Measurements from ENCODE around the gene SEC22C.
"Not testable (repeated sequence)": the region's sequence is repeated elsewhere in the genome, so short reads cannot be mapped to it uniquely, and the experiment has no call there.

Gene SEC22C

DNA sequence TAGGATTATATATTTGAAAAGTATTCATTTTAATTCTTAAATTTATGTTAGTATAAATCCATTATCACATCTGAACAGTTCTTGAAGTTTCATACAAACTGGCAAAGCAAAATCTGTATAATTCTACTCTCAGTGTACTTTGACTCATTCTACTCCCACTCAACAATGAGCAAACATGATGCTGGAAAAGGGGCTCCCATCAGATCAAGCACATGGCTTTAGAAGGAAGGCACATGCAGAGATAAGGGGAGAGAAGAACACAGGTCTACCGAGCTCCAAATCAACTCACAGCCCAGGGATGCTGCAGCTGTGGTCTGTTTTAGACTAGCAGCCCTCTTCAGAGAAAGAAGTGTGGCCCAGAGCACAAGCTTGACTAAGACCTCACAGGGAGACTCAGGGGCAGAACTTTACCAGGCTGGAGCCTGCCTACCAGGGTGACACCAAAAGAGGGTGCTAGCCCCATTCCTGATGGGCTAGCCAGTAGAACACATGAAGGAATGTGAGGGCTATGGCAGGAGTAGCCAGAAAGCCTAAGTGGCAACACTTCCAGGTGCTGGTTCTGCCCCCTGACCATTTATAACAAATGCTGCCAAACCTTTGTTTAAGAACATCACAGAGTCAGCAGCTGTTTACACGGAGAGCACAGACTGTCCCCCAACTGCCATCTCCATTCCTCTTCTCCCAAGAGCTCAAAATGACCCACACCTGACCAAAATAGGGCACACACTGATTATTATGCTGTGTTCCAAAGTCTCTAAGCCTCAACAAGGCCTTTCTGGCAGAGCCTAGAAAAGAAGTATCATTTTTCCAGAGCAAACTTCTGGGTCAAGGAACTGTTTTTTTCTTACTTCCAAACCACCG is 19.5 kb downstream of the SEC22C start:
- peak overlapping the region; percentile 30 to 39 for H3K27ac Mint-ChIP-seq
- ATAC-seq (replicated peaks) (no peak), DNase-seq (no peak)
- peaks cover 3 to 7% of the 10 kb centered on the region in 2 donors for H3K4me1 Mint-ChIP-seq (ENCODE audit: low read depth in 2 of 2)
- H3K27me3 Mint-ChIP-seq, result no peaks in the 10 kb centered on the region
- peaks cover 59% of the 10 kb centered on the region for H3K36me3 Mint-ChIP-seq (ENCODE audit: insufficient read depth)
- no peak overlapping the region for H3K4me3 Mint-ChIP-seq
- no peaks in the 10 kb centered on the region for H3K9me3 Mint-ChIP-seq

DNA sequence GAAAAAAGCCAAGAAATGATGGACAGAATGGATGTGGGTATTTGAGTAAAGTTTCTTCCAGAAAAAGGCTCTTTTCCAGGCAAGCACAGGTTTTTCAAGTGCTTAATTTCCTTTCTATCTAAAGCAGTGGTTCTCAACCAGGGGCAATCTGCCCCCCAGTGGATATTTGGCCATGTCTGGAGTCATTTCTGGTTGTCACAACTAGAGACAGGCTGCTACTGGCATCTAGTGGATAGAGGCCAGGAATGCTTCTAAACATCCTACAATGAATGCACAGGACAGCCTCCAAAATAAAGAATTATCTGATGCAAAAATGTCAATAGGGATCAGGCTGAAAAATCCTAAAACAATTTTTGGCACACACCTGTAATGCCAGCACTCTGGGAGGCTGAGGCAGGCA is 23.9 kb downstream of the SEC22C start:
- Mint-ChIP-seq H3K9me3 (no peaks in the 10 kb centered on the region), H3K27ac (peak overlapping the region in 1 of 2 donors; percentile 38), H3K4me1 (ENCODE audit: low read depth in 2 of 2) (peaks cover 24 to 32% of the 10 kb centered on the region in 2 donors), H3K27me3 (no peaks in the 10 kb centered on the region), H3K36me3 (ENCODE audit: insufficient read depth) (peaks cover 48% of the 10 kb centered on the region), H3K4me3 (no peak overlapping the region)
- DNase-seq (peak in 2 of 3 experiments; percentile 14 to 27), ATAC-seq (replicated peaks) (no peak)

DNA sequence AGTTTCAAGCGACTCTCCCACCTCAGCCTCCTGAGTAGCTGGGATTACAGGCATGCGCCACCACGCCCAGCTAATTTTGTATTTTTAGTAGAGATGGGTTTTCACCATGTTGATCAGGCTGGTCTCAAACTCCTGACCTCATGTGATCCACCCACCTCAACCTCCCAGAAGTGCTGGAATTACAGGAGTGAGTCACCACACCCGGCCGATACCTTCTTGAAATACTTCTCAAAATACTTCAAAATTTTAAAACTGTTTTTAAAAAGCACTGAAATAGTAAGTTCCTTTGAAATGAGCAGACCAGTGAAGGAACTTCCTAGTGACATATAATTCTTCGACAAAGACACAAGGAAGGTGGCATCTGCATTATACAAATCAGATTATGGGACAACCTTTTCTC is 24.9 kb downstream of the SEC22C start:
- not testable (repeated sequence) for DNase-seq; ATAC-seq (replicated peaks); H3K9me3 Mint-ChIP-seq; H3K27me3 Mint-ChIP-seq
- peaks cover 24 to 34% of the 10 kb centered on the region in 2 donors for H3K4me1 Mint-ChIP-seq (ENCODE audit: low read depth in 2 of 2)
- peak overlapping the region; percentile 58 to 66 for H3K4me3 Mint-ChIP-seq
- H3K36me3 Mint-ChIP-seq (ENCODE audit: insufficient read depth), result peaks cover 55% of the 10 kb centered on the region
- peak overlapping the region; percentile 90 to 97 for H3K27ac Mint-ChIP-seq

DNA sequence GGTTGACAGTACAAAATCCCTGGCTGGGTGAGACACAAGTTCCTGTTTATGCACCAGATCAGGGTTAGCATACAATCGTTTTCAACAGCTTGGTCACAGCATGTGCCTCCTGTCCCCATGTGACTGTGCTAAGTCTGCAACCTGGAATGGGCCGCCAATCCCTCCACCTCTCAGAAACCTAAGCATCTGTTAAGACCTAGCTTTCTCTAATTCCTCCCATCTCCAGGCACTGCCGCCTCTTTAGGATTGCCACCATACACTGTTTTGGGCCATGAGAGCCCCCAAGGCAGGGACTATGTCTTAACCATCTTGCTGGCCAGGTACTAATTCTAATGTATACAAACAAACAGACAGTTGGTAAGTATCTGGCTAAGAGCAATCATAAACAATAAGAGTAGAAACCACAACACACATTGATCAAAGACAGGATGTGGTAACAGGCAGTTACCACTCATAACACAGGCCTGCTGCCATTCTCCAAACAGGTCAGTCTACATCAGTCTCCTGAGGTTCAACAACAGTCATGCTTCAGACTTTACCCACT is 25.6 kb downstream of the SEC22C start:
- DNase-seq (peak; percentile 40 to 58 (median 45)), ATAC-seq (replicated peaks) (peak; percentile 91)
- H3K9me3 Mint-ChIP-seq, result no peaks in the 10 kb centered on the region
- H3K27me3 Mint-ChIP-seq, result no peaks in the 10 kb centered on the region
- H3K27ac Mint-ChIP-seq, result peak overlapping the region; percentile 90 to 97
- H3K4me1 Mint-ChIP-seq (ENCODE audit: low read depth in 2 of 2), result peaks cover 24 to 34% of the 10 kb centered on the region in 2 donors
- peak overlapping the region; percentile 58 to 66 for H3K4me3 Mint-ChIP-seq
- peaks cover 57% of the 10 kb centered on the region for H3K36me3 Mint-ChIP-seq (ENCODE audit: insufficient read depth)

DNA sequence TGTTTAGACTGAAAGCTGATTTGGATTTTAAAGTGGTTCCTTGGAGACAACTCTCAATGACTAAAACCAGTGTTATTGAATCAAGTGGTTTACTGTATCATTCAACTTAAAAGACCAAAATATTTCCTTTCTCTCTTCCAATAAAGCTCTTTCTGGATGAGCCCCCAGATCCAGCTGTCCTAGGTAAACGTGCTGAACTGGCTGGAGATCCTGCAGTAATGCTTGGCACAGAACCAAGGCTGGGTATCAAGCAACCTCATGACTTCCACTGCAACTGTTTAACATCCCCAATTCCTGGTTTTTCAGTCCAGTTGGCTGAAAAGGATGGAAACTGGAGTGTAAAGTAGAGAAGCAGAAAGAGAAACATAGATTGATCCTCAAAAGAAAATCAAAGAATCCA is 28.9 kb downstream of the SEC22C start:
- no peak for ATAC-seq (replicated peaks)
- Mint-ChIP-seq H3K27me3 (no peaks in the 10 kb centered on the region), H3K36me3 (ENCODE audit: insufficient read depth) (peaks cover 49% of the 10 kb centered on the region), H3K4me3 (no peak overlapping the region), H3K9me3 (no peaks in the 10 kb centered on the region), H3K27ac (peak overlapping the region; percentile 20 to 74), H3K4me1 (ENCODE audit: low read depth in 2 of 2) (peaks cover 30 to 35% of the 10 kb centered on the region in 2 donors)
- DNase-seq, result no peak

DNA sequence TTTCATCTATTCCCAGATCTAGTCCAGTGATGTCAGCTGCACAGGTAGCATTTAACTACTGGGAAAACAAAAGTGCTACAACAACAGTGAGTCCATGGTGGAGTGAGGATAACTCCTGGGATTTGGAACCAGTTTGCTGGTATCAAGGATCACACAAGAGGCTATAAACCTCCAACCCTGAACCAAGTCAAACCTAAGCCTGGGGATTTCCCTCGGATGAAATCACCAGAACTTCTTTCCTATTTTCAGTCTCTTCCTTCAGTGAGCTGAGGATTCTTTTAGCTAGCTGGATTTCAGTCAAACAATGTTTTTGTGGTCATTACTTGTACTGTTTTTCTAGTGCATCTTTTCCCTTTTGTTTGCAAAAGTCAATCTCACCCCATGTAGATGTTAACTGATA is 31.5 kb downstream of the SEC22C start:
- no peak overlapping the region for H3K27ac Mint-ChIP-seq
- no peaks in the 10 kb centered on the region for H3K9me3 Mint-ChIP-seq
- ATAC-seq (replicated peaks) (no peak), DNase-seq (no peak)
- H3K27me3 Mint-ChIP-seq, result no peaks in the 10 kb centered on the region
- no peak overlapping the region for H3K4me3 Mint-ChIP-seq
- peaks cover 40% of the 10 kb centered on the region for H3K36me3 Mint-ChIP-seq (ENCODE audit: insufficient read depth)
- H3K4me1 Mint-ChIP-seq (ENCODE audit: low read depth in 2 of 2), result peaks cover 11 to 17% of the 10 kb centered on the region in 2 donors

DNA sequence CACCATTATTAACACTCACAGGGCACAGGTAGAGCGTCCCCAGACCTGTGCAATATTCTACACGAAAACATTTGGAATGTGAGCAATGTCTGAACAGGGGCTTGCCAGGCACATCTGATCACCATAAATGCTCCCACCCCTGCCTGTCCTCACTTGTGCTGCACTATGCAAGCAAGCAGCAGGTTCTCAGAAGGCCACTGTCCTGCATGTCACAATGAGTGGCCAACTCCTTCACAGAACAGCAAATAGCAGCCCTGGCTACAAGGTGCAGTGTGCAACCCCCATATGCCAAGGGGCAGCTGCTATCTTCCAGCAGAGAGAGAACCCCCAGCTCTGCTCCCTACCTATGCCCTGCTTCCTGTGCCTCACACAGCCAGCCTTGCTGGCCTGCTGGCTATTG is 32.6 kb downstream of the SEC22C start:
- Mint-ChIP-seq H3K4me3 (no peak overlapping the region), H3K27ac (peak overlapping the region in 1 of 2 donors; percentile 19), H3K27me3 (no peaks in the 10 kb centered on the region), H3K4me1 (ENCODE audit: low read depth in 2 of 2) (peaks cover 9 to 17% of the 10 kb centered on the region in 2 donors), H3K36me3 (ENCODE audit: insufficient read depth) (peaks cover 36% of the 10 kb centered on the region), H3K9me3 (no peaks in the 10 kb centered on the region)
- no peak for ATAC-seq (replicated peaks)
- no peak for DNase-seq

DNA sequence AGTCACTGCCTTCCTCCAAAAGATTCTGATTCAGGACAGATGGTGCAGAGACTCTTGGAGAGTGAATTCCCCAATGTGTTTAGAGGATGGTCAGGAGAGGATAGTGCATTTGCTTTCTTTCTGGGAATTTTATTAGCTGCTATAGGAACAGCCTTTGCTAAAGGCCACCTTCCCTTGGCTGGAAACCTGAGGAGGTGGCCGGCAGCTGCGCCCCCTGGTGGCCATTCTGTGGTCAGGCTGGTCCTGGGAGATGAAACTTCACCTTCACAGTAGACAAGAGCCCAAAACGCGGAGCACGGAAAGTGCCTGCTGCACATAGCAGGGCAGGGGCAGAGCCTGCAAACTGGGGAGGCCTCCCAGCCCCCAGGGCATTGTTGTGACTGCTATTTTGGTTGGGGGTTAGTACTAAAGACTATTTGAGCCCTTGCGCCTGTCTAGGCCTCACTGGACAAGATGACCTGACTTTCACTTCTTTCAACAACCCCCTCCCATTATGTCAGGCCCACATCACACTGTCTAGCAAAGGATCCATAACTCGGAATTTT is 34.3 kb downstream of the SEC22C start:
- peaks cover 6 to 9% of the 10 kb centered on the region in 2 donors for H3K4me1 Mint-ChIP-seq (ENCODE audit: low read depth in 2 of 2)
- DNase-seq, result peak; percentile 57 to 61 (median 60)
- H3K27ac Mint-ChIP-seq, result no peak overlapping the region
- no peak overlapping the region for H3K4me3 Mint-ChIP-seq
- no peaks in the 10 kb centered on the region for H3K9me3 Mint-ChIP-seq
- ATAC-seq (replicated peaks), result peak; percentile 76
- peaks cover 24% of the 10 kb centered on the region for H3K36me3 Mint-ChIP-seq (ENCODE audit: insufficient read depth)
- H3K27me3 Mint-ChIP-seq, result no peaks in the 10 kb centered on the region

DNA sequence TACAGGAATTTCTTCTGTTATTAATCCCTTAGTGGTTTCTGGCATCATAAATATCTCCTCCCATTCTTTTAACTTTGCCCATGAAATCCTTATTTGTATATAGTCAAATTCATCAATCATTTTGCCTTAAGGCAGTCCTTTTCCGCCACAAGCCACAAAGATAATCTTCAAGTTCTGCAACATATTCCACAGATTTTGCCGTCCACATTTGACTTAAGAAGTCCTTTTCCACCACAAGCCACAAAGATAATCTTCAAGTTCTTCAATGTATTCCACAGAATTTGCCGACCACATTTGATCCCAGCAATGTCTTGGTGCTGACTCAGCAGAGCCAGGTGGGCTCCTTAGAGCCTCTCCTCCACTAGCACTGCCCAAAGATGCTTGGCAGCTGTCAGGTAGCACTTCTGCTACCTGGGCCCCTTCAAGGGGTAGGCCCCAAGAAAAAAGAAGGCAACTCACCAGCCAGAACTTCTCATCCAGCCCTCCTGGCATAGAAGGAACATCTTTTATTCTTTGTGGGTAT is 35.0 kb downstream of the SEC22C start:
- Mint-ChIP-seq H3K9me3 (no peaks in the 10 kb centered on the region), H3K4me3 (no peak overlapping the region), H3K27me3 (no peaks in the 10 kb centered on the region), H3K4me1 (ENCODE audit: low read depth in 2 of 2) (peaks cover 6 to 9% of the 10 kb centered on the region in 2 donors), H3K36me3 (ENCODE audit: insufficient read depth) (peaks cover 16% of the 10 kb centered on the region), H3K27ac (peak overlapping the region in 1 of 2 donors; percentile 28)
- no peak for DNase-seq
- no peak for ATAC-seq (replicated peaks)

DNA sequence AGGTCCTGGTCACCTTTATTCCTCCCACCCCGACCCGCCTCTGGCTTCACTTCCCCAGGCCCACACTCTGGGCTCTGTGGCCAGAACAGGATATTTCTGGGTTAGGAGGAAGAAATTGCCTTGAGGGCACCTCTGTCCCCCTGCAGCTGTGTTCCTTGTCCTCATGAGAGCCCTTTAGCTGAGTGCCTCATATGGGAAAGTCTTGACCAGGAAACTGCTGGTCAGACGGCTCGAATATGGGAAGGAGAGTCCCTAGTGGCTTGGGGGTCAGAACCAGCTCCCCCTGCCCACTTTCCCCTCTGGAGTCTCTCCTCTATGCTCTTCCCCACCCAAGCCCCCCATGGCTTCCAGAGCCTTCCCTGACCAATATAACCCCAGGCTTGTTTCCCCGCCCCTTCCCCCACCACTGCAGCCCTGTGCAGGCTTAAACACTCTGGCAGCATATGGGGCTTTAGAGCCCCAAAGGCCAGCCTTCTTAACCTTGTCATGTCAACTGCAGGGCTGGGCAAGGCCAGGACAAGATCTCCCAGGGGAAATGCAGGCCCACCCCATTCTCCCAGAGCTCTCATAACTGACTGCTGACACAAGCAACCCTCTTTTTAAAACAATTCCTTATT is 36.4 kb downstream of the SEC22C start:
- no peak for DNase-seq
- no peak for ATAC-seq (replicated peaks)
- Mint-ChIP-seq H3K4me3 (no peak overlapping the region), H3K4me1 (ENCODE audit: low read depth in 2 of 2) (peaks cover 6 to 9% of the 10 kb centered on the region in 2 donors), H3K9me3 (no peaks in the 10 kb centered on the region), H3K36me3 (ENCODE audit: insufficient read depth) (peaks cover 4% of the 10 kb centered on the region), H3K27me3 (no peaks in the 10 kb centered on the region), H3K27ac (peak overlapping the region in 1 of 2 donors; percentile 27)

DNA sequence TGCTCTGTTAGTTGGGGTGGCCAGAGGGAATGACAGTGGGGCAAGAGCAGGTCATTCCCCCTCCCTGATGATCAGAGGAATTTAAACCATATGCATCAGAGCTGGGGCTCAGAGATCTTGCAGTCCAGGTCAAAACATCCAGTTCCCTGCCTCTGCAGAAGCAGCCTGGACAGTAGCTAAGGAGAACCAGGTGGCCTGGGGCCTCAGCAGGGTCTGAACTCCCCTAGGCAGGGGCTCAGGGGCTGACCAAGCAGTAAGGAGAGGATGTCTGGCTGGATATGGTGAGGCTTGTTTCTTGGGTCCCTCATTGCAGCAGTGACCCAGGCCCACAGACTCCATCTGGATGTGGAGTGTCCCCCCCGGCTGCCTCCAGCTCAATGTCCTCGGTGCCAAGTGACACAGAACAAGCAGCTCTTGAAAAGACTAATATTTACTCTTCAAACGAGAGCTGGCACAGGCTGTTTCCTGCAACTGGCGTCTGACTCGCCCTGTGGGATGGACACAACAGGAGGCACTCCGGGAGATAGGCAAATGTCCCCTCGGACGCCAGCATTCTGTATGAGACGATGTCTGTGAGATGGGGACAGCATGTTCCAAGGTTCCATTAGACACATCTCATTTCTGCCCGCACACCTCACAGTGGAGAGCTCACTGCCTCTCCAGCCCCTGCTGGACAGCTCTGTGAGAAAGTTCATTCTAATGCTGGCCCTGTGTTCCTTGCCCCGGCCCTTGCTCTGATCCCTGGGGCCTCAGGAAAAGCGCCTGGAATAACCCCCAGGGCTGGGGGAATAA is 37.1 kb downstream of the SEC22C start:
- DNase-seq (no peak), ATAC-seq (replicated peaks) (no peak)
- no peaks in the 10 kb centered on the region for H3K27me3 Mint-ChIP-seq
- H3K36me3 Mint-ChIP-seq (ENCODE audit: insufficient read depth), result peaks cover 3% of the 10 kb centered on the region
- no peak overlapping the region for H3K4me3 Mint-ChIP-seq
- peaks cover 2 to 9% of the 10 kb centered on the region in 2 donors for H3K4me1 Mint-ChIP-seq (ENCODE audit: low read depth in 2 of 2)
- H3K27ac Mint-ChIP-seq, result no peak overlapping the region
- no peaks in the 10 kb centered on the region for H3K9me3 Mint-ChIP-seq

DNA sequence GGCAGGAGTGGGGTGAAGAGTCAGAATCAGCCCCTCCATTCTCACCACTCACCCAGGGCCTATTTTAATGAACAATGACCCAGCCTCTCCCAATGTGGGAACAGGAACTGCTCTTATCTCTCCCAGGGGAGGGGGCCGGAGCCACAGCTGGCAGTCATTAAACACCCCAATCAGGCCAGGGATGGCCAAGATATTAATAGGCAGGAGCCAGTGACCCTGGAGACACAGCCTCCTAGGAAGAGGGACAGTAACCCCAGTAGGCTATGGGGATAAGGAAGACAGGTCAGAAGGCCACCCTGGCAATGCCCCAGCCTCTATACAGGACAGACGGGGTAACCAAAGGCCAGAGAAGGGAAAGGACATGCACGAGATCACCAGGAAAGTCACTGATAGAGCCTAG is 40.7 kb downstream of the SEC22C start:
- H3K9me3 Mint-ChIP-seq, result no peaks in the 10 kb centered on the region
- no peaks in the 10 kb centered on the region for H3K27me3 Mint-ChIP-seq
- H3K4me3 Mint-ChIP-seq, result no peak overlapping the region
- peak overlapping the region in 1 of 2 donors; percentile 51 for H3K27ac Mint-ChIP-seq
- H3K4me1 Mint-ChIP-seq (ENCODE audit: low read depth in 2 of 2), result peaks cover 5 to 7% of the 10 kb centered on the region in 2 donors
- DNase-seq, result no peak
- no peak for ATAC-seq (replicated peaks)
- H3K36me3 Mint-ChIP-seq (ENCODE audit: insufficient read depth), result no peaks in the 10 kb centered on the region

Measured in effector memory CD8-positive, alpha-beta T cell (primary cell).